MM.1S (cell line): ENCODE data around the gene BAIAP3.

ENCODE experiments used
- CTCF ChIP-seq: fragments of 300-600 bp; sonication (generic); IDR thresholded peaks from 2 replicates; pipeline ENCODE4 v1.5.1; 2016; ENCODE audit warnings: antibody characterized with exemption, low read length, mixed read lengths
- EZH2 ChIP-seq: fragments of 300-600 bp; sonication (generic); optimal IDR thresholded peaks from 2 replicates; pipeline ENCODE3; 2017; ENCODE audit warnings: low read depth, mild to moderate bottlenecking, antibody characterized with exemption, low read length, mixed read lengths

DNA sequence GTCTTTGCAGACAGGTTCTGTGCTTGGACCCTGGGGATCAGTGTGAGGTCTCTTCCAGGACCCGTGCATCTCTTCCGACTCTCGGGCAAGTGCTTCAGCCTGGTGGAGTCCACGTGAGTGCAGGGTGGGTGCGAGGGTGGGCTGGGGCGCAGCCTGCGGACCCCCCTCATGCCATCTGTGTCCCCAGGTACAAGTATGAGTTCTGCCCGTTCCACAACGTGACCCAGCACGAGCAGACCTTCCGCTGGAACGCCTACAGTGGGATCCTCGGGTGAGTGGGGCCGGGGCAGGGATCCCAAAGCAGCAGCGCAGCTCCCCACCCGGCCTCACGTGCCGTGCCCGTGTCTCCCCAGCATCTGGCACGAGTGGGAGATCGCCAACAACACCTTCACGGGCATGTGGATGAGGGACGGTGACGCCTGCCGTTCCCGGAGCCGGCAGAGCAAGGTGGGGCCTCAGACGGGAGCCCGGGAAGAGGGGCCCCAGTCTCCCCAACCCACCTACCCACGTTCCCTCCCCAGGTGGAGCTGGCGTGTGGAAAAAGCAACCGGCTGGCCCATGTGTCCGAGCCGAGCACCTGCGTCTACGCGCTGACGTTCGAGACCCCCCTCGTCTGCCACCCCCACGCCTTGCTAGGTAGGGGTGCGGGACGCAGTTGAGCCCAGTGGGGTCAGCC is 28.4 kb downstream of the BAIAP3 start:
- no peak for TF ChIP-seq CTCF
- TF ChIP-seq EZH2 = no peak
